NK-92 (cell line): ENCODE measurements around the gene KIZ.

Experiments
- DNase-seq: peaks from one replicate; lab custom pipeline; 2025; ENCODE audit not compliant: unreplicated experiment; lab: John Stamatoyannopoulos, UW

The KIZ gene

GRCh38 chr20:21105429-21106170, 20.3 kb upstream of the KIZ start:
- no peak for DNase-seq

- no peak for DNase-seq
Observed at GRCh38 chr20:21106171-21107017, 19.5 kb upstream of the KIZ start, which contains the start of gene LINC00237. TSS of gene LINC00237 (minus strand) at chr20:21106358.

GRCh38 chr20:21109144-21109543, 16.7 kb upstream of the KIZ start:
- no peak for DNase-seq

- no peak for DNase-seq
Observed at GRCh38 chr20:21110811-21111210, 15.1 kb upstream of the KIZ start.

- DNase-seq, result no peak
Observed at GRCh38 chr20:21111416-21111815, 14.5 kb upstream of the KIZ start.

GRCh38 chr20:21113697-21114096, 12.2 kb upstream of the KIZ start:
- DNase-seq, result no peak

- DNase-seq, result no peak
Observed at GRCh38 chr20:21114584-21114983, 11.3 kb upstream of the KIZ start.

- no peak for DNase-seq
Observed at GRCh38 chr20:21117521-21117920, 8.4 kb upstream of the KIZ start.

GRCh38 chr20:21118138-21118537, 7.7 kb upstream of the KIZ start:
- no peak for DNase-seq

- DNase-seq, result no peak
Observed at GRCh38 chr20:21118782-21119181, 7.1 kb upstream of the KIZ start.

- no peak for DNase-seq
Observed at GRCh38 chr20:21124190-21124589, 1.7 kb upstream of the KIZ start.

GRCh38 chr20:21125072-21125848, 622 bp upstream of the KIZ start:
- no peak for DNase-seq

GRCh38 chr20:21126581-21126870, 644 bp downstream of the KIZ start:
- no peak for DNase-seq

GRCh38 chr20:21127201-21127981, 1.5 kb downstream of the KIZ start:
- no peak for DNase-seq

GRCh38 chr20:21129861-21130260, 4.0 kb downstream of the KIZ start:
- no peak for DNase-seq

GRCh38 chr20:21133404-21133803, 7.5 kb downstream of the KIZ start:
- DNase-seq, result no peak

- DNase-seq, result no peak
Observed at GRCh38 chr20:21133917-21134622, 8.2 kb downstream of the KIZ start.

- no peak for DNase-seq
Observed at GRCh38 chr20:21134883-21135493, 9.1 kb downstream of the KIZ start.

- DNase-seq, result no peak
Observed at GRCh38 chr20:21136015-21136732, 10.3 kb downstream of the KIZ start.
